Neuronal stem cell (in vitro differentiated cells): ENCODE data around the gene CALR.
A peak's percentile ranks its signal among the peaks of the same experiment; 100 is the strongest.
"Not testable (repeated sequence)": the region's sequence is repeated elsewhere in the genome, so short reads cannot be mapped to it uniquely, and the experiment has no call there.

ENCODE experiments used
- DNase-seq: peaks from one replicate; pipeline ENCODE4 v3.0.0-alpha.2; 2013; ENCODE audit warnings: low spot score
- H2AFZ ChIP-seq: one replicate; pipeline ENCODE4 v1.6.1; 2013; ENCODE audit warnings: mild to moderate bottlenecking, low read length, inconsistent platforms
- H2AK5ac ChIP-seq: 2 replicates; pipeline ENCODE4 v1.6.1; 2013; ENCODE audit warnings: low read depth, mild to moderate bottlenecking, inconsistent platforms, low read length, moderate library complexity, mixed read lengths
- H2BK120ac ChIP-seq: 2 replicates; pipeline ENCODE4 v1.6.1; 2013; ENCODE audit warnings: low read depth, mild to moderate bottlenecking, inconsistent platforms, low read length, moderate library complexity, mixed read lengths
- H2BK12ac ChIP-seq: one replicate; pipeline ENCODE4 v1.6.1; 2013; ENCODE audit warnings: low read length, inconsistent platforms
- H2BK15ac ChIP-seq: 2 replicates; pipeline ENCODE4 v1.6.1; 2013; ENCODE audit warnings: mild to moderate bottlenecking, low read length, inconsistent platforms, mixed read lengths
- H2BK5ac ChIP-seq: one replicate; pipeline ENCODE4 v1.6.1; 2013; ENCODE audit warnings: inconsistent platforms, mild to moderate bottlenecking, low read length, moderate library complexity
- H3K14ac ChIP-seq: one replicate; pipeline ENCODE4 v1.6.1; 2013; ENCODE audit warnings: low read length, inconsistent platforms
- H3K18ac ChIP-seq: 2 replicates; pipeline ENCODE4 v1.6.1; 2013; ENCODE audit warnings: low read length, inconsistent platforms
- H3K23ac ChIP-seq: 2 replicates; pipeline ENCODE4 v1.6.1; 2013; ENCODE audit warnings: low read depth, mild to moderate bottlenecking, mixed read lengths, low read length, inconsistent platforms; ENCODE audit not compliant: poor library complexity
- H3K27ac ChIP-seq: replicated peaks from 3 replicates; pipeline ENCODE4 v1.5.1; 2013; ENCODE audit warnings: low read length, inconsistent platforms
- H3K27me3 ChIP-seq, 3 experiments: 2 replicates each; pipeline ENCODE4 v1.6.1; 2013; ENCODE audit warnings: low read length in 3 of 3, mild to moderate bottlenecking in 2 of 3, inconsistent platforms in 1 of 3, low read depth in 1 of 3, mixed read lengths in 1 of 3, moderate library complexity in 1 of 3; ENCODE audit not compliant: control insufficient read depth in 3 of 3, insufficient read depth in 3 of 3
- H3K36me3 ChIP-seq, 2 donors: replicated peaks in 1 of 2; 2 replicates each; pipeline ENCODE4 v1.6.1; 2013; ENCODE audit warnings: low read length in 2 of 2; ENCODE audit not compliant: control insufficient read depth in 2 of 2, insufficient read depth in 2 of 2
- H3K4ac ChIP-seq: 2 replicates; pipeline ENCODE4 v1.6.1; 2013; ENCODE audit warnings: inconsistent platforms, mild to moderate bottlenecking, low read length, moderate library complexity
- H3K4me1 ChIP-seq, 2 donors: 1 replicate in 1 of 2; 2 replicates in 1 of 2; pipeline ENCODE4 v1.6.1; 2013; ENCODE audit warnings: low read length in 2 of 2, low read depth in 1 of 2; ENCODE audit not compliant: control insufficient read depth in 2 of 2, insufficient read depth in 1 of 2
- H3K4me2 ChIP-seq: one replicate; pipeline ENCODE4 v1.6.1; 2013; ENCODE audit warnings: mild to moderate bottlenecking, low read length, inconsistent platforms; ENCODE audit not compliant: insufficient read depth, poor library complexity, severe bottlenecking
- H3K4me3 ChIP-seq, 2 donors: 2 replicates each; pipeline ENCODE4 v1.5.1; 2013; ENCODE audit warnings: low read length in 2 of 2, mild to moderate bottlenecking in 2 of 2, inconsistent platforms in 1 of 2, moderate library complexity in 1 of 2
- H3K79me1 ChIP-seq: one replicate; pipeline ENCODE4 v1.6.1; 2013; ENCODE audit warnings: low read depth, mild to moderate bottlenecking, inconsistent platforms, low read length, moderate library complexity
- H3K9ac ChIP-seq: one replicate; pipeline ENCODE4 v1.6.1; 2013; ENCODE audit warnings: mild to moderate bottlenecking, low read depth, low read length, inconsistent platforms; ENCODE audit not compliant: poor library complexity
- H3K9me3 ChIP-seq, 2 donors: replicated peaks in 1 of 2; 2 replicates each; pipeline versions ENCODE3 to v1.6.1; 2013; ENCODE audit warnings: low read length in 2 of 2, mild to moderate bottlenecking in 2 of 2, inconsistent platforms in 1 of 2, low read depth in 1 of 2, mixed read lengths in 1 of 2, moderate library complexity in 1 of 2; ENCODE audit not compliant: control insufficient read depth in 2 of 2, insufficient read depth in 1 of 2
- H4K8ac ChIP-seq: one replicate; pipeline ENCODE4 v1.6.1; 2013; ENCODE audit warnings: low read depth, mild to moderate bottlenecking, inconsistent platforms, low read length, moderate library complexity
- H4K91ac ChIP-seq: one replicate; pipeline ENCODE4 v1.6.1; 2013; ENCODE audit warnings: low read length, low read depth, mild to moderate bottlenecking, inconsistent platforms; ENCODE audit not compliant: poor library complexity
- WGBS, 2 donors: extraction: QIAGEN DNeasy Blood & Tissue Kit; methylation state at CpG; one replicate each; pipeline ENCODE4 v1.1.7; 2013; ENCODE audit warnings: missing lambda C conversion rate in 2 of 2, mixed read lengths in 1 of 2; ENCODE audit not compliant: insufficient read length in 2 of 2, insufficient replicate concordance in 1 of 2; ENCODE audit errors: extremely low coverage in 2 of 2; 5-methylcytosine and 5-hydroxymethylcytosine counted together

CALR gene

GRCh38 chr19:12949363-12950283, 11.2 kb downstream of the CALR start:
- Histone ChIP-seq H3K14ac (no peak overlapping the region), H3K27ac (no peak overlapping the region), H3K36me3 (peaks cover 47 to 87% of the 10 kb centered on the region in 2 donors), H2BK5ac (no peak overlapping the region), H3K9me3 (no peaks in the 10 kb centered on the region), H2BK12ac (no peak overlapping the region), H4K8ac (no peak overlapping the region), H3K4me2 (no peak overlapping the region), H2BK15ac (no peak overlapping the region), H2AFZ (no peak overlapping the region), H3K79me1 (peaks cover 5% of the 10 kb centered on the region), H3K4me3 (no peak overlapping the region), H4K91ac (no peak overlapping the region), H3K18ac (no peak overlapping the region), H2BK120ac (no peak overlapping the region), H3K9ac (no peak overlapping the region), H3K27me3 (no peaks in the 10 kb centered on the region), H2AK5ac (no peak overlapping the region), H3K4me1 (peaks cover 0 to 6% of the 10 kb centered on the region in 2 donors), H3K23ac (no peak overlapping the region), H3K4ac (no peak overlapping the region)
- no CpG with 5 or more reads among the region's 16 CpGs for WGBS, 2 donors
- DNase-seq: no peak

- not testable (repeated sequence) for H2BK120ac ChIP-seq, H3K27ac ChIP-seq, H3K9me3 ChIP-seq, H3K4ac ChIP-seq, H2AFZ ChIP-seq, H4K8ac ChIP-seq, H3K14ac ChIP-seq, H3K18ac ChIP-seq, H3K27me3 ChIP-seq, H2AK5ac ChIP-seq, H2BK5ac ChIP-seq, H3K4me3 ChIP-seq, DNase-seq, H2BK15ac ChIP-seq, H2BK12ac ChIP-seq, H3K9ac ChIP-seq, H3K4me2 ChIP-seq, H4K91ac ChIP-seq, H3K23ac ChIP-seq, H3K4me1 ChIP-seq
- peaks cover 52 to 88% of the 10 kb centered on the region in 2 donors for H3K36me3 ChIP-seq
- no CpG with 5 or more reads among the region's 6 CpGs for WGBS, 2 donors
- H3K79me1 ChIP-seq: peaks cover 17% of the 10 kb centered on the region
These were observed 13.6 kb downstream of the CALR start for GRCh38 chr19:12952050-12952449.

- H3K36me3 ChIP-seq: peaks cover 50 to 82% of the 10 kb centered on the region in 2 donors
These were observed 14.2 kb downstream of the CALR start for GRCh38 chr19:12952488-12953137.

GRCh38 chr19:12953138-12953798, 14.9 kb downstream of the CALR start:
- Histone ChIP-seq H2BK120ac (no peak overlapping the region), H3K79me1 (peaks cover 15% of the 10 kb centered on the region), H3K4me2 (no peak overlapping the region), H3K9me3 (no peaks in the 10 kb centered on the region), H2BK15ac (no peak overlapping the region), H2AK5ac (no peak overlapping the region), H3K27ac (no peak overlapping the region), H4K8ac (no peak overlapping the region), H3K4me3 (no peak overlapping the region), H3K36me3 (peaks cover 43 to 75% of the 10 kb centered on the region in 2 donors), H3K18ac (no peak overlapping the region), H3K14ac (no peak overlapping the region), H2BK5ac (peak overlapping the region; percentile 43), H2BK12ac (no peak overlapping the region), H3K23ac (no peak overlapping the region), H2AFZ (no peak overlapping the region), H3K4me1 (no peaks in the 10 kb centered on the region), H3K4ac (no peak overlapping the region), H3K27me3 (no peaks in the 10 kb centered on the region), H4K91ac (no peak overlapping the region), H3K9ac (no peak overlapping the region)
- no CpG with 5 or more reads among the region's 11 CpGs for WGBS, 2 donors
- DNase-seq: no peak

More at GRCh38 chr19:12952488-12953137, 14.2 kb downstream of the CALR start:
- H3K9ac ChIP-seq: no peak overlapping the region
- H3K4me1 ChIP-seq: no peaks in the 10 kb centered on the region
- WGBS, 2 donors: no CpG with 5 or more reads among the region's 12 CpGs
- H2AK5ac ChIP-seq: no peak overlapping the region
- H3K27me3 ChIP-seq: no peaks in the 10 kb centered on the region
- H3K14ac ChIP-seq: no peak overlapping the region
- peaks cover 17% of the 10 kb centered on the region for H3K79me1 ChIP-seq
- no peak overlapping the region for H4K8ac ChIP-seq
- no peak overlapping the region for H4K91ac ChIP-seq
- no peak overlapping the region for H3K4me2 ChIP-seq
- no peak overlapping the region for H2BK5ac ChIP-seq
- no peak overlapping the region for H2BK15ac ChIP-seq
- no peak overlapping the region for H3K27ac ChIP-seq
- no peak overlapping the region for H2AFZ ChIP-seq
- H3K9me3 ChIP-seq: no peaks in the 10 kb centered on the region
- no peak overlapping the region for H3K4ac ChIP-seq
- H3K4me3 ChIP-seq: no peak overlapping the region
- H3K23ac ChIP-seq: peak overlapping the region; percentile 57
- DNase-seq: no peak
- no peak overlapping the region for H2BK120ac ChIP-seq
- no peak overlapping the region for H3K18ac ChIP-seq
- H2BK12ac ChIP-seq: no peak overlapping the region
